ENCODE data around the gene VOPP1. TPM values are rescaled to one million over a fixed set of nuclear protein-coding genes. Genes with fewer than 3 reads are reported as not detected.

The VOPP1 gene
- total RNA-seq, 4 donors from 2014 or later: 23.7 to 42.1 (median 37.5) TPM

GRCh38 chr7:55504967-55505658 lies 67.2 kb downstream of the VOPP1 start:
- peaks cover 12 to 16% (median 14%) of the 10 kb centered on the region in 4 donors for H3K4me1 ChIP-seq
- H3K4me3 ChIP-seq: no peak overlapping the region
- DNase-seq (ENCODE audit: extremely low spot score): no peak
- intact Hi-C loops (cut with DNase I): no loop called here
- 93% methylated on average over 10 of the region's 10 CpGs for WGBS
- TF ChIP-seq EP300 (IDR thresholded peaks at IDR 0.05) (no peak), POLR2AphosphoS5 (IDR thresholded peaks at IDR 0.05) (no peak), POLR2A (IDR thresholded peaks at IDR 0.05; ENCODE audit: low read depth) (no peak), CTCF (IDR thresholded peaks at IDR 0.05) (no peak)
- H3K27ac ChIP-seq (replicated peaks in 1 of 4): no peak overlapping the region
- H3K9me3 ChIP-seq: no peaks in the 10 kb centered on the region
- no peaks in the 10 kb centered on the region for H3K27me3 ChIP-seq
- no peaks in the 10 kb centered on the region for H3K36me3 ChIP-seq

- no peaks in the 10 kb centered on the region for H3K36me3 ChIP-seq
- no peaks in the 10 kb centered on the region for H3K9me3 ChIP-seq
- H3K4me1 ChIP-seq: peaks cover 10 to 19% (median 14%) of the 10 kb centered on the region in 4 donors
- no peaks in the 10 kb centered on the region for H3K27me3 ChIP-seq
- 84% methylated on average over 6 of the region's 6 CpGs for WGBS
- intact Hi-C loops (cut with DNase I): no loop called here
- no peak for DNase-seq (ENCODE audit: extremely low spot score)
- no peak for TF ChIP-seq CTCF (IDR thresholded peaks at IDR 0.05)
- no peak for TF ChIP-seq POLR2A (IDR thresholded peaks at IDR 0.05; ENCODE audit: low read depth)
- no peak for TF ChIP-seq EP300 (IDR thresholded peaks at IDR 0.05)
- TF ChIP-seq POLR2AphosphoS5 (IDR thresholded peaks at IDR 0.05): no peak
- no peak overlapping the region for H3K4me3 ChIP-seq
- H3K27ac ChIP-seq (replicated peaks in 1 of 4): no peak overlapping the region
These were observed 68.0 kb downstream of the VOPP1 start for GRCh38 chr7:55504093-55504859.

- TF ChIP-seq CTCF (IDR thresholded peaks at IDR 0.05) (no peak), POLR2A (IDR thresholded peaks at IDR 0.05; ENCODE audit: low read depth) (no peak), POLR2AphosphoS5 (IDR thresholded peaks at IDR 0.05) (no peak), EP300 (IDR thresholded peaks at IDR 0.05) (no peak)
- no peak overlapping the region for H3K4me3 ChIP-seq
- peaks cover 4 to 19% (median 14%) of the 10 kb centered on the region in 4 donors for H3K4me1 ChIP-seq
- H3K27ac ChIP-seq (replicated peaks in 1 of 4): no peak overlapping the region
- H3K27me3 ChIP-seq: no peaks in the 10 kb centered on the region
- WGBS: 73% methylated on average over 8 of the region's 8 CpGs
- peaks cover 0 to 2% (median 0%) of the 10 kb centered on the region in 4 donors for H3K36me3 ChIP-seq
- H3K9me3 ChIP-seq: no peaks in the 10 kb centered on the region
- DNase-seq (ENCODE audit: extremely low spot score): no peak
- intact Hi-C loops (cut with DNase I): no loop called here
These were observed 69.4 kb downstream of the VOPP1 start for GRCh38 chr7:55502858-55503440.

- TF ChIP-seq POLR2AphosphoS5 (IDR thresholded peaks at IDR 0.05) (no peak), CTCF (IDR thresholded peaks at IDR 0.05) (no peak), EP300 (IDR thresholded peaks at IDR 0.05) (no peak), POLR2A (IDR thresholded peaks at IDR 0.05; ENCODE audit: low read depth) (no peak)
- Histone ChIP-seq H3K27me3 (no peaks in the 10 kb centered on the region), H3K4me1 (peaks cover 4 to 19% (median 14%) of the 10 kb centered on the region in 4 donors), H3K9me3 (no peaks in the 10 kb centered on the region), H3K27ac (replicated peaks in 1 of 4) (no peak overlapping the region), H3K36me3 (peaks cover 0 to 9% (median 2%) of the 10 kb centered on the region in 4 donors), H3K4me3 (no peak overlapping the region)
- 59% methylated on average over 13 of the region's 13 CpGs for WGBS
- no peak for DNase-seq (ENCODE audit: extremely low spot score)
- intact Hi-C loops (cut with DNase I): no loop called here
These were observed 70.0 kb downstream of the VOPP1 start for GRCh38 chr7:55502124-55502857.
